ENCODE measurements around the gene HTT. TPM values are rescaled to one million over a fixed set of nuclear protein-coding genes. Genes with fewer than 3 reads are reported as not detected.

HTT gene
- total and polyA plus RNA-seq, 4 experiments from 2014 or later, result 0.57 to 67.7 (median 33.5) TPM

DNA sequence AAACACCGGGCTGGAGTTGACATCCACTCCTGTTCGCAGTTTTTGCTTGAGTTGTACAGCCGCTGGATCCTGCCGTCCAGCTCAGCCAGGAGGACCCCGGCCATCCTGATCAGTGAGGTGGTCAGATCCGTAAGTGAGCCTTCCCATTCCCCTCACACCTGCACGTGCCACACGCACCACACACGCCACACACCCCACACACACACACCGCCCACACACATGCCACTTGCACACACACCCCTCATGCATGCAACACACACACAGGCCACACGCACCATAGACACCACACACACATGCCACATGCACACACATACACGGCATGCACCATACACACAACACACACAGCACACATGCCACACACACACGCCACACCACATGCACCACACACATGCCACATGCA, 154.4 kb downstream of the HTT start:
- ChIA-PET CTCF (ENCODE audit: partially characterized antibody) (no interaction called here), POLR2A (ENCODE audit: partially characterized antibody) (no interaction called here)
- no peaks in the 10 kb centered on the region for H3K4me1 ChIP-seq (ENCODE audit: insufficient read depth, low read length)
- Mint-ChIP-seq H3K36me3 (peaks cover 54 to 69% of the 10 kb centered on the region in 2 donors), H3K9me3 (no peaks in the 10 kb centered on the region), H3K27ac (peak overlapping the region in 4 of 7 donors; percentile 5 to 76 (median 42)), H3K27me3 (no peaks in the 10 kb centered on the region), H3K4me3 (no peak overlapping the region), H3K4me1 (peaks cover 0 to 5% (median 0%) of the 10 kb centered on the region in 4 donors)
- no peak for DNase-seq
- no peaks in the 10 kb centered on the region for H3K27me3 ChIP-seq (ENCODE audit: insufficient read depth, low read length)
- H3K9me3 ChIP-seq (ENCODE audit: control insufficient read depth in 1 of 2, low read length in 2 of 2), result no peaks in the 10 kb centered on the region
- H3K4me3 ChIP-seq (ENCODE audit: low read length in 2 of 2), result no peak overlapping the region
- intact Hi-C loops (cut with micrococcal nuclease), result no loop called here
- peaks cover 58% of the 10 kb centered on the region for H3K36me3 ChIP-seq (ENCODE audit: insufficient read depth, low read length)
- H3K27ac ChIP-seq (ENCODE audit: low read depth, low read length), result no peak overlapping the region

DNA sequence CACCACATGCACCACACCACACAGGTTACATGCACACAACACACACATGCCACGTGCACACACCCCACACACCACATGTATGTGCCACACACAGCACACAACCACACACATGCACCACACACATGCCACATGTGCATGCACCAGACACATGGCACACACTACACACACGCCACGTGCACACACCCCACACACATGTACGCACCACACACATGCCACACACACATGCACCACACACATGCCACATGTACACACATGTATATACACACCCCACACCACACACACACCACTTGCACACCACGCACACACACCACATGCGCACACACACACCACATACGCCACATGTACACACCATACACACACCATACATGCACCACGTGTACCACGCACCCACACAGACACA, 154.8 kb downstream of the HTT start:
- intact Hi-C loops (cut with micrococcal nuclease), result no loop called here
- Mint-ChIP-seq H3K4me1 (peaks cover 0 to 5% (median 0%) of the 10 kb centered on the region in 4 donors), H3K4me3 (no peak overlapping the region), H3K27ac (peak overlapping the region in 4 of 7 donors; percentile 5 to 76 (median 42)), H3K36me3 (peaks cover 55 to 68% of the 10 kb centered on the region in 2 donors), H3K9me3 (no peaks in the 10 kb centered on the region), H3K27me3 (no peaks in the 10 kb centered on the region)
- Histone ChIP-seq H3K27me3 (ENCODE audit: insufficient read depth, low read length) (no peaks in the 10 kb centered on the region), H3K4me1 (ENCODE audit: insufficient read depth, low read length) (no peaks in the 10 kb centered on the region), H3K4me3 (ENCODE audit: low read length in 2 of 2) (no peak overlapping the region), H3K27ac (ENCODE audit: low read depth, low read length) (no peak overlapping the region), H3K36me3 (ENCODE audit: insufficient read depth, low read length) (peaks cover 54% of the 10 kb centered on the region), H3K9me3 (ENCODE audit: control insufficient read depth in 1 of 2, low read length in 2 of 2) (no peaks in the 10 kb centered on the region)
- no peak for DNase-seq
- CTCF ChIA-PET (ENCODE audit: partially characterized antibody), result interaction anchor here (1.8 kb wide), 1 partner anchor 36 kb away, joined by 5 read pairs; no protein-coding TSS in a partner anchor
- POLR2A ChIA-PET (ENCODE audit: partially characterized antibody), result no interaction called here

DNA sequence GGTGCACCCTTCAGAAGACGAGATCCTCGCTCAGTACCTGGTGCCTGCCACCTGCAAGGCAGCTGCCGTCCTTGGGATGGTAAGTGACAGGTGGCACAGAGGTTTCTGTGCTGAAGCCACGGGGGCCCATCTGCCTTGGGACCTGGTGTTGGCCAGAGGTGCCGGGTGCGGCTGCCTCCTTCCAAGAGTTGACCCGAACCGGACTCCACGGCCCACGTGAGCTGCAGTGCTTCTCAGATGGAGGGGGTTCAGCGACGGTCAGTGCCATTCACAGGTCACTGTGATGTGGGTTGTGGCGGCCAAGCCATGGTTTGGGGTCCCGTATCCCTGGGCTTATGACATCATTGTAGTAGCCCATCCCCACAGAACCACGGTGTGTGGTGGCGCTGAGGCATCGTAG, 155.5 kb downstream of the HTT start:
- no peak overlapping the region for H3K27ac ChIP-seq (ENCODE audit: low read depth, low read length)
- peaks cover 55 to 68% of the 10 kb centered on the region in 2 donors for H3K36me3 Mint-ChIP-seq
- DNase-seq, result no peak
- intact Hi-C loops (cut with micrococcal nuclease), result no loop called here
- CTCF ChIA-PET (ENCODE audit: partially characterized antibody), result interaction anchor here (1.8 kb wide), 1 partner anchor 37 kb away, joined by 5 read pairs; no protein-coding TSS in a partner anchor
- H3K27ac Mint-ChIP-seq, result no peak overlapping the region
- no peaks in the 10 kb centered on the region for H3K9me3 ChIP-seq (ENCODE audit: control insufficient read depth in 1 of 2, low read length in 2 of 2)
- no peaks in the 10 kb centered on the region for H3K9me3 Mint-ChIP-seq
- H3K36me3 ChIP-seq (ENCODE audit: insufficient read depth, low read length), result peaks cover 51% of the 10 kb centered on the region
- H3K4me1 ChIP-seq (ENCODE audit: insufficient read depth, low read length), result no peaks in the 10 kb centered on the region
- H3K27me3 ChIP-seq (ENCODE audit: insufficient read depth, low read length), result no peaks in the 10 kb centered on the region
- H3K4me3 Mint-ChIP-seq, result no peak overlapping the region
- H3K4me3 ChIP-seq (ENCODE audit: low read length in 2 of 2), result no peak overlapping the region
- POLR2A ChIA-PET (ENCODE audit: partially characterized antibody), result no interaction called here
- peaks cover 0 to 5% (median 0%) of the 10 kb centered on the region in 4 donors for H3K4me1 Mint-ChIP-seq
- no peaks in the 10 kb centered on the region for H3K27me3 Mint-ChIP-seq

DNA sequence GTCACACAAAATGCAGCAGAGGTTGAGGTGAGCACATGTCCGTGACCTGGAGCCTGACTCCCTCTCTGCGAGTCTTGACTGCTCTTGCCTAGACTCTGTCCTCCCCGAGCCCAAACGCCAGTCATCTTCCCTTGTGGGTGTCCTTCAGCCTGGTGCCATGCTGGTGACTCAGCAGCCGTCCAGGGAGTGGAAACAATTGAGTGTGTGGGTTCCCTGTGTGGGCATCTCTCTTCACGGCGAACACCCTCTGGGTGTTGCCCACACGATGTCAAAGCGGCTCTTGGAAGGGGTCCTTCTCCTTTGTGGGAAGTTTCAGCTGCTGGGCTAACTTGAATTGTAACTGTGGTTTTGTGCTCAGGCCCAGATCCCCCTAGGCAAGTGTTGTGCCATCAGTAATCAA, 157.0 kb downstream of the HTT start:
- peaks cover 0 to 5% (median 0%) of the 10 kb centered on the region in 4 donors for H3K4me1 Mint-ChIP-seq

DNA sequence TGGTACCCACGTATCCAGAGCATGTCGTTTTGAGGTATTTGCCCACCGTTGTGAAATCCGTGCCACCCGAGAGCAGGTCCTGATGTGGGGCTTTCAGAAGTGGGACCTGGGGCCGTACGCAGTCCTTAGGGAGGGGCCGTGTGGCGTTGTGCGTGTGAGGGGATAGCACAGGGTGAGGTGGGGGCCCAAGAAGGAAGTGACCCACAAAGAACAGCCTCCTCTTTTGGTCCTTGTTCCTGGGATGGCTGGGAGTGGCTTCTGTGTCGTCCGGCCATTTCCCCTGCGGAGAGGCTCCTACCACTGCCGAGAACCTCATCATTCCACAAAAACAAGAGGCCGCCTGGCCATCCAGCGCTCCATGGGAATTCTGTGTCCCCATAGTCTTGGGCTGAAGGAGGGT, 157.5 kb downstream of the HTT start:
- POLR2A ChIA-PET (ENCODE audit: partially characterized antibody), result no interaction called here
- no peak for DNase-seq
- peaks cover 0 to 5% (median 0%) of the 10 kb centered on the region in 4 donors for H3K4me1 Mint-ChIP-seq

More for the DNA sequence above, 157.0 kb downstream of the HTT start:
- no peak overlapping the region for H3K4me3 ChIP-seq (ENCODE audit: low read length in 2 of 2)
- no peaks in the 10 kb centered on the region for H3K27me3 Mint-ChIP-seq
- no peak overlapping the region for H3K4me3 Mint-ChIP-seq
- ChIA-PET CTCF (ENCODE audit: partially characterized antibody) (no interaction called here), POLR2A (ENCODE audit: partially characterized antibody) (no interaction called here)
- DNase-seq, result no peak
- intact Hi-C loops (cut with micrococcal nuclease), result no loop called here
- no peaks in the 10 kb centered on the region for H3K9me3 ChIP-seq (ENCODE audit: control insufficient read depth in 1 of 2, low read length in 2 of 2)
- no peak overlapping the region for H3K27ac ChIP-seq (ENCODE audit: low read depth, low read length)
- no peaks in the 10 kb centered on the region for H3K4me1 ChIP-seq (ENCODE audit: insufficient read depth, low read length)
- H3K27ac Mint-ChIP-seq, result peak overlapping the region in 4 of 7 donors; percentile 13 to 46 (median 39)
- H3K36me3 ChIP-seq (ENCODE audit: insufficient read depth, low read length), result peaks cover 51% of the 10 kb centered on the region
- no peaks in the 10 kb centered on the region for H3K27me3 ChIP-seq (ENCODE audit: insufficient read depth, low read length)
- H3K36me3 Mint-ChIP-seq, result peaks cover 49 to 70% of the 10 kb centered on the region in 2 donors
- H3K9me3 Mint-ChIP-seq, result peaks cover 0 to 2% (median 0%) of the 10 kb centered on the region in 8 donors

DNA sequence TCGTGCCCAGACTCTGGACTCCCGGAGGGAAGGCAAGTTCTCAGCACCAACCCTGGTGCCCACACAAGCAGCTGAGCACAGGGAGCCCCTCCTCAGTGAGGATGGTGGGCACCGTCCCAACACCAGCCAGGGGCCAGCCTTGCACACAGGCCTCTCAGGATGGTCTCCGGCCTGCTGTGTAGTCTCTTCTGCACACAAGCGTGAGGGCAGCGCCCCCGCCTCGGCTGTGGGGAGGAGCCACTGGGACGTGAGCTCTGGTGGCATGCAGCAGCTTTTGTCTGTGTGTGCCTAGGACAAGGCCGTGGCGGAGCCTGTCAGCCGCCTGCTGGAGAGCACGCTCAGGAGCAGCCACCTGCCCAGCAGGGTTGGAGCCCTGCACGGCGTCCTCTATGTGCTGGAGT, 158.4 kb downstream of the HTT start:
- H3K9me3 Mint-ChIP-seq, result peaks cover 0 to 2% (median 0%) of the 10 kb centered on the region in 8 donors
- H3K4me1 Mint-ChIP-seq, result peaks cover 0 to 5% (median 0%) of the 10 kb centered on the region in 4 donors
- H3K36me3 ChIP-seq (ENCODE audit: insufficient read depth, low read length), result peaks cover 50% of the 10 kb centered on the region
- DNase-seq, result no peak
- no peak overlapping the region for H3K27ac ChIP-seq (ENCODE audit: low read depth, low read length)
- H3K36me3 Mint-ChIP-seq, result peaks cover 49 to 71% of the 10 kb centered on the region in 2 donors
- POLR2A ChIA-PET (ENCODE audit: partially characterized antibody), result no interaction called here
- no peak overlapping the region for H3K4me3 ChIP-seq (ENCODE audit: low read length in 2 of 2)
- no peaks in the 10 kb centered on the region for H3K4me1 ChIP-seq (ENCODE audit: insufficient read depth, low read length)
- H3K27me3 ChIP-seq (ENCODE audit: insufficient read depth, low read length), result no peaks in the 10 kb centered on the region
- no peaks in the 10 kb centered on the region for H3K9me3 ChIP-seq (ENCODE audit: control insufficient read depth in 1 of 2, low read length in 2 of 2)
- no peak overlapping the region for H3K4me3 Mint-ChIP-seq
- CTCF ChIA-PET (ENCODE audit: partially characterized antibody), result no interaction called here
- H3K27ac Mint-ChIP-seq, result no peak overlapping the region
- intact Hi-C loops (cut with micrococcal nuclease), result no loop called here
- no peaks in the 10 kb centered on the region for H3K27me3 Mint-ChIP-seq

More for the DNA sequence above, 157.5 kb downstream of the HTT start:
- CTCF ChIA-PET (ENCODE audit: partially characterized antibody), result no interaction called here
- H3K36me3 Mint-ChIP-seq, result peaks cover 49 to 67% of the 10 kb centered on the region in 2 donors
- Histone ChIP-seq H3K4me1 (ENCODE audit: insufficient read depth, low read length) (no peaks in the 10 kb centered on the region), H3K36me3 (ENCODE audit: insufficient read depth, low read length) (peaks cover 51% of the 10 kb centered on the region), H3K27ac (ENCODE audit: low read depth, low read length) (no peak overlapping the region), H3K9me3 (ENCODE audit: control insufficient read depth in 1 of 2, low read length in 2 of 2) (no peaks in the 10 kb centered on the region), H3K4me3 (ENCODE audit: low read length in 2 of 2) (no peak overlapping the region), H3K27me3 (ENCODE audit: insufficient read depth, low read length) (no peaks in the 10 kb centered on the region)
- peaks cover 0 to 2% (median 0%) of the 10 kb centered on the region in 8 donors for H3K9me3 Mint-ChIP-seq
- no peaks in the 10 kb centered on the region for H3K27me3 Mint-ChIP-seq
- no peak overlapping the region for H3K27ac Mint-ChIP-seq
- intact Hi-C loops (cut with micrococcal nuclease), result no loop called here
- H3K4me3 Mint-ChIP-seq, result no peak overlapping the region

DNA sequence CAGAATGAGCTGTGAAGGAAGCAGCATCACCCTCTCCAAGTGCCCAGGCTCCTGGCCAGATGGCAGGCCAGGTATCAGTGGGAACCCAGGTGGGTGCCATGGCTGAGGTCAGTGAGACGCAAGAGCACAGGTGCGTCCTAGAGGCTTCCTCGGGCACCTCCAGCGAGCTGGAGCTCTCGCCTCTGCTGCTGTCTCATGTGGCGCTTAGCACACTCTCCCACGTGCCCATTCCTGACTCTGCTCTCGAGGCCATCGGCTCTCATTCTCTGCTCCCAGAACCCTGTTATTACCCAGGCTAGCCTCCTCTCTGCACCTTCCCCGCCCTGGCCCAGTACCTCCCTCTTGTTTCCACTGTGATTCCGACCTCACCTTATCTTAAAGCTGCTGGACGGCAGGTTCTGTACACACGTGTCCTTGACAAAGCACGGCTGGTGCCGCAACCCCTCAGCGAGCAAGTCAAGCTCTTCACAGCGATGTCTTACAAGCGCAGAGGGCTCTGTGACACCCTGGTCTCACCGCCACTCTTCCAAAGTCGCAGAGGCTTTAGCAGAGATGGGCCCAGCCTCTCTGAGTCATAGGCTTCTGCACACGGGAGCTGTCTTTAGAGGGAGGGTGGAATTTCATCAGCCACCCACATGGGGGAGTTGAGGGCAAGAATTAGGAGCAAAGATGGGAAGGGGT, 159.1 kb downstream of the HTT start:
- Mint-ChIP-seq H3K27ac (no peak overlapping the region), H3K27me3 (no peaks in the 10 kb centered on the region), H3K4me3 (no peak overlapping the region), H3K9me3 (peaks cover 0 to 2% (median 0%) of the 10 kb centered on the region in 8 donors), H3K36me3 (peaks cover 51 to 74% of the 10 kb centered on the region in 2 donors), H3K4me1 (peaks cover 0 to 5% (median 0%) of the 10 kb centered on the region in 4 donors)
- H3K9me3 ChIP-seq (ENCODE audit: control insufficient read depth in 1 of 2, low read length in 2 of 2), result no peaks in the 10 kb centered on the region
- CTCF ChIA-PET (ENCODE audit: partially characterized antibody), result no interaction called here
- H3K27ac ChIP-seq (ENCODE audit: low read depth, low read length), result no peak overlapping the region
- POLR2A ChIA-PET (ENCODE audit: partially characterized antibody), result no interaction called here
- H3K4me1 ChIP-seq (ENCODE audit: insufficient read depth, low read length), result no peaks in the 10 kb centered on the region
- peaks cover 43% of the 10 kb centered on the region for H3K36me3 ChIP-seq (ENCODE audit: insufficient read depth, low read length)
- no peaks in the 10 kb centered on the region for H3K27me3 ChIP-seq (ENCODE audit: insufficient read depth, low read length)
- no peak for DNase-seq
- intact Hi-C loops (cut with micrococcal nuclease), result no loop called here
- H3K4me3 ChIP-seq (ENCODE audit: low read length in 2 of 2), result no peak overlapping the region

All from CD4-positive, alpha-beta memory T cell (primary cell).